Measurements from ENCODE around the gene TRAFD1.
A peak's percentile ranks its signal among the peaks of the same experiment; 100 is the strongest.

- 0 out of 2 replicates have a peak, but pooled peaks have one; percentile 7 for TF ChIP-seq POLR2AphosphoS5 (IDR thresholded peaks at IDR 0.05; ENCODE audit: borderline replicate concordance, low read depth, low read length)
- no peak for TF ChIP-seq FOXP2 (optimal IDR thresholded peaks at IDR 0.05; ENCODE audit: control extremely low read depth, extremely low read length, insufficient read depth)
Observed at GRCh38 chr12:112163056-112163455, 37.7 kb downstream of the TRAFD1 start.
